Kidney (tissue), 14 donors: ENCODE measurements around the gene SYNDIG1. TPM values are rescaled to one million over a fixed set of nuclear protein-coding genes. Genes with fewer than 3 reads are reported as not detected.
A peak's percentile ranks its signal among the peaks of the same experiment; 100 is the strongest.

Source experiments
- DNase-seq, 5 donors: peaks; one replicate each; pipeline ENCODE4 v3.0.0-alpha.2; 2013 to 2020
- FAIRE-seq: peaks from 2 replicates; lab custom pipeline; 2012; peaks lifted over from hg19 to GRCh38; lab: Jason Lieb, UNC
- H3K27ac ChIP-seq, 2 donors: one replicate each; pipeline ENCODE4 v1.7.0; 2013; ENCODE audit warnings: low read depth in 2 of 2, low read length in 2 of 2, inconsistent platforms in 1 of 2
- H3K27me3 ChIP-seq: one replicate; pipeline ENCODE4 v1.7.1; 2013; ENCODE audit warnings: low read length, inconsistent platforms; ENCODE audit not compliant: control insufficient read depth, insufficient read depth
- H3K36me3 ChIP-seq, 3 donors: one replicate each; pipeline versions ENCODE4 v1.7.0 to v1.7.1; 2013; ENCODE audit warnings: low read length in 3 of 3, control low read depth in 1 of 3, inconsistent platforms in 1 of 3; ENCODE audit not compliant: insufficient read depth in 3 of 3, control insufficient read depth in 2 of 3
- H3K4me1 ChIP-seq, 3 donors: one replicate each; pipeline versions ENCODE4 v1.7.0 to v1.7.1; 2013; ENCODE audit warnings: low read length in 3 of 3, inconsistent platforms in 1 of 3, low read depth in 1 of 3; ENCODE audit not compliant: control insufficient read depth in 2 of 3, insufficient read depth in 2 of 3
- H3K4me3 ChIP-seq, 3 donors: one replicate each; pipeline versions ENCODE4 v1.7.0 to v1.8.1; 2013; ENCODE audit warnings: low read length in 3 of 3, control low read depth in 1 of 3, inconsistent platforms in 1 of 3
- H3K9ac ChIP-seq, 3 donors: one replicate each; pipeline versions ENCODE4 v1.7.0 to v1.7.1; 2013; ENCODE audit warnings: low read length in 3 of 3, control low read depth in 1 of 3, inconsistent platforms in 1 of 3
- H3K9me3 ChIP-seq, 3 donors: one replicate each; pipeline versions ENCODE4 v1.7.0 to v1.7.1; 2013; ENCODE audit warnings: low read length in 3 of 3, control low read depth in 1 of 3, inconsistent platforms in 1 of 3; ENCODE audit not compliant: control insufficient read depth in 2 of 3, insufficient read depth in 1 of 3
- CTCF ChIP-seq: IDR thresholded peaks from 3 replicates; pipeline ENCODE4 v1.5.1; 2012; ENCODE audit warnings: mild to moderate bottlenecking, moderate library complexity, borderline replicate concordance; ENCODE audit not compliant: insufficient read depth; ENCODE audit errors: extremely low read depth
- intact Hi-C: fragments of 100-400 bp; cut with DNase I; formaldehyde crosslinking; loops from one replicate; pipeline ENCODE4 v1.11.1; 2022
- polyA plus RNA-seq: library from polyadenylated mRNA; stranded (reverse); fragments of 350-450 nt; fragmentation: Illumina TruSeq; extraction: RNeasy Lipid Tissue Mini Kit (QIAGEN cat#74804); gene quantifications from one replicate; pipeline ENCODE4 v1.2.3, GENCODE V29; 2014; ENCODE audit warnings: low read depth, low replicate concordance; ENCODE audit not compliant: insufficient read depth
- total RNA-seq: library from RNA; stranded (reverse); fragmentation: NEBNext Ultra II Directional; extraction: Animal tissue kit (Norgen Biotek cat#: 25700); gene quantifications from one replicate; pipeline ENCODE4 v1.2.1, GENCODE V29; 2021
- donor health status: control.
- donor health status: control.
- donor health status: control.
- donor health status: control.
- donor health status: control.
- donor health status: DM: yes; HTN: yes; CAD: no.
- donor health status: Normal renal cell carcinoma (clear cell type).

Gene SYNDIG1
- total and polyA plus RNA-seq, 2 donors from 2014 or later: 5.4 to 8.2 TPM

- Histone ChIP-seq H3K27me3 (no peaks in the 10 kb centered on the region), H3K36me3 (no peaks in the 10 kb centered on the region), H3K4me1 (no peaks in the 10 kb centered on the region), H3K9me3 (no peaks in the 10 kb centered on the region), H3K9ac (no peak overlapping the region), H3K4me3 (no peak overlapping the region), H3K27ac (no peak overlapping the region)
- TF ChIP-seq CTCF: no peak
- DNase-seq: peak in 1 of 5 donors; percentile 44
- FAIRE-seq: no peak
- intact Hi-C loops: no loop called here
These were observed 115.3 kb downstream of the SYNDIG1 start for GRCh38 chr20:24584538-24585356.

DNA sequence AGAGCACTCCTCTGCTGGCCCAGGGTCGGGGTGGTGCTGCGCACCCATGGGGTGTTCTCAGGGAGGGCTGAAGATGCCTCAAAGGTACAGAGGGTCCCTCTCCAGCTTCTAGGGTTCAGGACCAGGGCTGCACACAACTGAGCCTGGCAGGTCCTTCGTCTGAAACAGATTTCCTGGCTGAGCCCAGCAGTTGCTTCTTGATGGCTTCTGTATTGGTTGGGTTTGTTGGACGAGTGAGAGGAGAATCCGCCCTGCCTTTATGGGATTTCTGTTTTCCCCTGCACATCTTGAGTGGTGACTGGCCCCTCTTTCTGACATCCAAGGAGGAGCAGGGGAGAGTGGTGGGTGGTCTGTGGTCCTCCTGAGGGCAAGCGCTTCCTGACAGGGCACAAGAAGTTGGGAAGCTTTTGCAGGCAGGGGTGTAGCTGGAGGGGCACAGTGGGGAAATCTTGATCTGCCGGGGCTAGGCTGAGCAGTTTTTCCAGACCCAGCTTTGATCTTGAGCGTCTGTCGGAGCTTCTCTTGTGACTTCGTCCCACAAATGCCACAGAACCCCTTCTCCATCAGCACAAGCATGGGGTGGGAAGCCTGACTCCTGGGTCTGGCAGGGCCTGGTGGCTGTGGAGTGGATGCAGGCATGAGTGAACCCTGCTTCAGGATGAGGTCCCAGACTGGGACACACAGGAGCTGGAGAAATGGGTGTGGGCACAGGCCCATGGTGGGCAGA is 116.5 kb downstream of the SYNDIG1 start:
- H3K27ac ChIP-seq: no peak overlapping the region
- FAIRE-seq (no peak), DNase-seq (peak in 1 of 5 donors; percentile 35)
- no peak overlapping the region for H3K9ac ChIP-seq
- H3K4me3 ChIP-seq: no peak overlapping the region
- H3K4me1 ChIP-seq: no peaks in the 10 kb centered on the region
- intact Hi-C loops: no loop called here
- H3K36me3 ChIP-seq: no peaks in the 10 kb centered on the region
- TF ChIP-seq CTCF: no peak
- no peaks in the 10 kb centered on the region for H3K27me3 ChIP-seq
- H3K9me3 ChIP-seq: no peaks in the 10 kb centered on the region

GRCh38 chr20:24586523-24586840 is 117.1 kb downstream of the SYNDIG1 start:
- FAIRE-seq (no peak), DNase-seq (no peak)
- H3K9me3 ChIP-seq: no peaks in the 10 kb centered on the region
- no peaks in the 10 kb centered on the region for H3K27me3 ChIP-seq
- no peak overlapping the region for H3K4me3 ChIP-seq
- no peaks in the 10 kb centered on the region for H3K4me1 ChIP-seq
- no peaks in the 10 kb centered on the region for H3K36me3 ChIP-seq
- TF ChIP-seq CTCF: no peak
- intact Hi-C loops: no loop called here
- H3K27ac ChIP-seq: no peak overlapping the region
- H3K9ac ChIP-seq: no peak overlapping the region
